GM08714 (cell line): Measurements from ENCODE around the gene KASH5.

Experiments
- H3K4me3 ChIP-seq: fragments of 200-500 bp; sonication (Bioruptor generic); 2 replicates; pipeline ENCODE4 v1.5.1; 2014; ENCODE audit warnings: mild to moderate bottlenecking, low read length, inconsistent platforms
- ZNF274 ChIP-seq: IDR thresholded peaks from 2 replicates; pipeline ENCODE4 v1.6.1; 2012; ENCODE audit warnings: mild to moderate bottlenecking, low read depth, low read length

KASH5 gene

DNA sequence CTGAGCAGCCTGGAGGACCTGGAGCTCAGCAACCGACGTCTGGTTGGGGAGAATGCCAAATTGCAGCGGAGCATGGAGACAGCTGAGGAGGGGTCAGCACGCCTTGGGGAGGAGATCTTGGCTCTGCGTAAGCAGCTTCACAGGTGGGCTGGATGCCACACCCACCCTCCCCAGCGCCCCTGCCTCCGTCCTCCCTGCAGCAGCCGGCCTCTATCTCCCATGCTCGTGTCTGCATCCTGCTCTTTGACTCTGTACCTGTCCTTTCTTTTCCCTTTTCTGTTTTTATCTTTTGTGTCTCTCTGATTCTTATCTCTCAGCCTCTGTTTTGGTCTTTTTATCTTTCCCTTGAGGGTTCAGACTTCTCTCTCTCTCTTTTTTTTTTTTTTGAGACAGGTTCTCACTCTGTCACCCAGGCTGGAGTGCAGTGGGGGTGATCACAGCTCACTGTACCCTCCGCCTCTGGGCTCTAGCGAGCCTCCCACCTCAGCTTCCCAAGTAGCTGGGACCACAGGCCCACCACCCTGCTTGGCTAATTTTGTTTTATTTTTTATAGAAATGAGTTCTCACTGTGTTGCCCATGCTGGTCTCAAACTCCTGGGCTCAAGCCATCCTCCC is 10.1 kb downstream of the KASH5 start:
- TF ChIP-seq ZNF274, result no peak
- H3K4me3 ChIP-seq, result no peak overlapping the region

DNA sequence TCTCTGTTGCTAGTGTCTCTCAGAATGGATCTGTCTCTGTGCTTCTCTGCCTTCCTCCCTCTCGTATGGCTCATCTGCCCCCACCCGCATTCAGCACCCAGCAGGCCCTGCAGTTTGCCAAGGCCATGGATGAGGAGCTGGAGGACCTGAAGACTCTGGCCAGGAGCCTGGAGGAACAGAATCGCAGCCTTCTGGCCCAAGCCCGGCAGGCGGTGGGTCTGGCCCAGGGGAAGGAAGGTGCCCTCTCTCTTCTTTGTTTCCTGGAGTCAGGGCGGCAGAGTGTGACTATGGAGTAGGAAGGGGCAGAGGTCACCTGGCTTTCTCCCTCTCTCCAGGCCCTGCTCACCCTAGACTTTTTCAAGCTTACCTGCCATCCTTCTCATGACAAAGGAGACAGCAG is 10.9 kb downstream of the KASH5 start:
- H3K4me3 ChIP-seq, result no peak overlapping the region
- TF ChIP-seq ZNF274, result no peak

- TF ChIP-seq ZNF274, result no peak
- no peak overlapping the region for H3K4me3 ChIP-seq
These were observed 12.0 kb downstream of the KASH5 start for GRCh38 chr19:49400029-49400428.

GRCh38 chr19:49403404-49404187 is 15.5 kb downstream of the KASH5 start:
- no peak for TF ChIP-seq ZNF274
- no peak overlapping the region for H3K4me3 ChIP-seq

GRCh38 chr19:49407079-49407478 is 19.0 kb downstream of the KASH5 start:
- H3K4me3 ChIP-seq, result no peak overlapping the region
- TF ChIP-seq ZNF274, result no peak

DNA sequence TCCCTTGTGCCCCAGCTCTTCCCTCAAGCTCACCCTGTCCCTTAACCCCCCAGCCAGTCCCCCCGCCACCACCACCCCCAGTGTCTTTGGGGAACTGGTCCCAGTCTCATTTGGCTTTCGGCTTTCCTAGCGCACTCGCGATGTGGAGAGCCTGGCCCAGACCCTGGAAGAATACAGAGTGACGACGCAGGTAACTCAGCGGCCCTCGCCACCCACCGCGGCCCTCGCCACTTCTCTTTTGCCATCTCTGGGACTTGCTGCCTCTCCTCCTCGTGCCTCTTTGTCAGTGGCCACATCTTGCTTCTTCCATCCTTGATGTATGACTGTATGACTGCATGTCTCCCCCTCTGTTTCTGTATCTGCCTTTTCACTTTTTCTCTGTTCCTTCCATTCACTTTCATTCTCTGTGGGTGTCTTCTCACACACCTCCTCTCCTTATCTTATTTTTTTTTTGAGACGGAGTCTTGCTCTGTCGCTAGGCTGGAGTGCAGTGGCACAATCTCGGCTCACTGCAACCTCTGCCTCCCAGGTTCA is 19.5 kb downstream of the KASH5 start:
- TF ChIP-seq ZNF274, result no peak
- H3K4me3 ChIP-seq, result no peak overlapping the region

DNA sequence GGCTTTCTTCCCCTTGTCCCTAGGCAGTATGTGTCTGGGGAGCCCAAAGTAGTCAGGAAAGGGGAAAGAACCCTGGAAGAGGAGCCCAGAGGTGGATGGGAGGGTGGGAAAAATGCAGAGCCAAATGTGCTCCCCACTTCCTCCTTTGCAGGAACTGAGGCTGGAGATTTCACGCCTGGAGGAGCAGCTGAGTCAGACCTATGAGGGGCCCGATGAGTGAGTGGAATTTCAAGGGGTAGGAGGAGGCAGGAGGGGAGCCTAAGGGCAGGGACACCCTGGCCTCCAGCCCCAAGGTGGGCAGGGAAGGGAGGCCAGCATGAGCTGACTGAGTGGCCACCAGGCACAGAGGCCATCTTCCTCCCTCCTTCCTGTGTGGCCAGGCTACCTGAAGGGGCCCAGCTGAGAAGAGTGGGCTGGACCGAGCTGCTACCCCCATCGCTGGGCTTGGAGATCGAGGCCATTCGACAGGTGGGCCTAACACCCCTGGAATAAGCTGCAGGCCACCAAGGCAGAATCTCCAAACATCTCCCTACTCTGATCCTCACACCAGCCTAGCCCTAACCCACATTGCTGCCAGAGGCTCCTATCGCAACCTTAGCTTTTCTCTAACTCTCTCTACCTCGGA is 20.9 kb downstream of the KASH5 start:
- no peak overlapping the region for H3K4me3 ChIP-seq
- no peak for TF ChIP-seq ZNF274

GRCh38 chr19:49409441-49410029 is 21.5 kb downstream of the KASH5 start:
- TF ChIP-seq ZNF274, result no peak
- no peak overlapping the region for H3K4me3 ChIP-seq

GRCh38 chr19:49411681-49412326 is 23.8 kb downstream of the KASH5 start:
- no peak overlapping the region for H3K4me3 ChIP-seq
- no peak for TF ChIP-seq ZNF274

- TF ChIP-seq ZNF274, result no peak
- H3K4me3 ChIP-seq, result no peak overlapping the region
These were observed 25.3 kb downstream of the KASH5 start for GRCh38 chr19:49413348-49413747.

DNA sequence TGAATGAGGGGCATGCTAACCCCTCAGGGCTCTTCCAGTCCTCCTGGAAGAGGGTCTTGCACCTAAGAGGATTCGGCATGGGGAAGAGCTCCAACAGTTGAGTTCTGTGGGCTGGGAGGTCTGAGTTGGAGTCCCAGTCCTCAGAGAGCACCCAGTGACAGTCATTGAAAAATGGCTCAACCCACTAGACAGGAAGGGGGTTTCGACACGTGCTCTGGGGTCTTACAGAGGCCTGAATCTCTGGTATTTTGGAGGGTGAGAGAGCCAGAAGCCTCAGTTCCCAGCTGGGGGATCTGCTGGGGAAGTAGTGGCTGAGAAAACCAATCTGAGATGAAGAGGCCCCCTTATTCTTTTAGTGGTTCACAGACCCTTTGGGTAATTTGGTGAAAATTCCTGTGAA is 26.2 kb downstream of the KASH5 start:
- H3K4me3 ChIP-seq, result no peak overlapping the region
- TF ChIP-seq ZNF274, result no peak

DNA sequence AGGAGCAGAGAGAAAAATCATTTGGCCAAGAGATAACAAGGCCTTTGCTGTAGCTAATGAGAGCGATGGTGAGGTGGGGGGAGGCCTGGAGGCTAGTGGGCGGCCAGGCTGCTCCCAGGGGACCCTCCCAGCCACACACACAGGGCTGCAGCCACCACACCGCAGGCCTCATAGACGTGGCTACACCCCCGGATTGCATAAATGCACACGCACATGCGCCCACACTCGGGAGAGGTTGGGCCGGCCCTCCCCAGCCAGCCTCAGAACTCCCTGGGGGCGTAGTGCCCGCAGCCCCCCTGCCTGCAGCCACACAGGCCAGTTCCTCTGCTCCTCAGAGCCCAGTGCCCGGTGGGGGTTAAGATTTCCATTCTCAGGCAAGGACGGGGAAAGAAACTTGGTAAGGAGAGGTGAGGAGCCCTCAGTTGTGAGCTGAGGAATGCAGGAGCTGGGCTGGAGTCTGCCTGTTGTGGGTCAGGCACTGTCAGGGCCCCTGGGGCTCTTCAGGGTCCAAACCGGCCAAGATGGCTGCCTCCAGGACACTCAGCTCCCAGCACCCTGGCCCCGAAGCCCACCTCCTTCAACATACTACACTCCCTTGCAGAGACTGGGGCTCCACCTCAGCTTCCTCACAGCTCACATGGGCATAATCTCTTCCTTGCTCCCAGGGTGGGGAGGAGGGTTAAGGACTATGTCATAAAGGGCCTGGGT is 27.2 kb downstream of the KASH5 start:
- H3K4me3 ChIP-seq, result no peak overlapping the region
- no peak for TF ChIP-seq ZNF274

DNA sequence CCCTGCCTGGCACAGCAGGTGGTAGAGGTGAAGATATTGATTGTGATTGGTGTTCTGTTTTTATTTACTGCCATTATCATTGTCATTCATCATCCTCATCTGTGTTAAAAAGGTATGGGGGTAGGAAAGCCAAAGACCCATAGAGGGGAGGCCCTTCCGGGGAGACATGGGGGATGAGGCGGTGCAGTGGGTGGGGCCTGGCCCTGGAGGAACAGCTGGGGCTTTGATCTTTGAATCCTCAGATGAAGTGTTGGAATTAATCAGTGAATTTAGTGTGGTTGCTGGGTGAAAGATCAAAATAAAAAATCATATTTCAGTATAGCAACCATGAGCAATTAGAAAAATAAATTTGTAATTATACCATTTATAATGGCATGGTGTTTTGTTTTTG is 27.8 kb downstream of the KASH5 start:
- no peak overlapping the region for H3K4me3 ChIP-seq
- no peak for TF ChIP-seq ZNF274
